Ascending aorta (tissue), 2 donors: ENCODE measurements around the gene BCAS1. TPM values are rescaled to one million over a fixed set of nuclear protein-coding genes. Genes with fewer than 3 reads are reported as not detected.

ENCODE experiments used
- DNase-seq, 2 donors: peaks; one replicate each; pipeline ENCODE4 v3.0.0-alpha.2; 2019; ENCODE audit warnings: low spot score in 2 of 2
- H3K27ac ChIP-seq, 2 donors: fragments of 200-600 bp; sonication (generic); one replicate each; pipeline ENCODE4 v1.5.1; 2016 to 2017; ENCODE audit warnings: mild to moderate bottlenecking in 1 of 2
- H3K27me3 ChIP-seq: fragments of 200-600 bp; sonication (generic); one replicate; pipeline ENCODE4 v1.5.1; 2017
- H3K36me3 ChIP-seq, 2 donors: fragments of 200-600 bp; sonication (generic); one replicate each; pipeline ENCODE4 v1.5.1; 2016
- H3K4me1 ChIP-seq, 2 donors: fragments of 200-600 bp; sonication (generic); one replicate each; pipeline ENCODE4 v1.5.1; 2016 to 2017; ENCODE audit warnings: mild to moderate bottlenecking in 1 of 2
- H3K4me3 ChIP-seq, 2 donors: fragments of 200-600 bp; sonication (generic); one replicate each; pipeline ENCODE4 v1.5.1; 2016 to 2017; ENCODE audit warnings: mild to moderate bottlenecking in 1 of 2
- H3K9me3 ChIP-seq, 2 donors: fragments of 200-600 bp; sonication (generic); one replicate each; pipeline ENCODE4 v1.5.1; 2016
- CTCF ChIP-seq, 3 experiments: fragments of 200-600 bp in 2 of 3; fragments of 450-650 bp in 1 of 3; sonication (generic) in 2 of 3; IDR thresholded peaks; one replicate each; pipeline ENCODE4 v1.5.1; 2016 to 2019; ENCODE audit warnings: antibody characterized with exemption in 3 of 3, mild to moderate bottlenecking in 1 of 3, moderate library complexity in 1 of 3
- intact Hi-C: fragments of 100-400 bp; cut with DNase I; formaldehyde crosslinking; loops from one replicate; pipeline ENCODE4 v1.15.1; 2023
- total RNA-seq: library from RNA; depleted of rRNA; stranded (reverse); fragments of >200 nt; gene quantifications from one replicate; pipeline ENCODE4 v1.1.0, GENCODE V29; 2016

Gene BCAS1
- total RNA-seq, 1 donor from 2014 or later, result not detected

- Histone ChIP-seq H3K9me3 (peaks cover 14 to 15% of the 10 kb centered on the region in 2 donors), H3K27me3 (no peaks in the 10 kb centered on the region), H3K36me3 (no peaks in the 10 kb centered on the region), H3K4me1 (no peaks in the 10 kb centered on the region), H3K27ac (no peak overlapping the region), H3K4me3 (no peak overlapping the region)
- TF ChIP-seq CTCF (IDR thresholded peaks at IDR 0.05), result no peak
- intact Hi-C loops, result no loop called here
- DNase-seq, result no peak
Measured at GRCh38 chr20:54005524-54005923, 64.9 kb downstream of the BCAS1 start.

- peaks cover 14 to 23% of the 10 kb centered on the region in 2 donors for H3K9me3 ChIP-seq
- no peak for TF ChIP-seq CTCF (IDR thresholded peaks at IDR 0.05)
- DNase-seq, result no peak
- intact Hi-C loops, result no loop called here
- no peaks in the 10 kb centered on the region for H3K36me3 ChIP-seq
- H3K4me3 ChIP-seq, result no peak overlapping the region
- no peaks in the 10 kb centered on the region for H3K27me3 ChIP-seq
- no peaks in the 10 kb centered on the region for H3K4me1 ChIP-seq
- no peak overlapping the region for H3K27ac ChIP-seq
Measured at GRCh38 chr20:54004445-54004844, 65.9 kb downstream of the BCAS1 start.

GRCh38 chr20:54002741-54003140 is 67.7 kb downstream of the BCAS1 start:
- Histone ChIP-seq H3K36me3 (no peaks in the 10 kb centered on the region), H3K27ac (no peak overlapping the region), H3K9me3 (peaks cover 14 to 23% of the 10 kb centered on the region in 2 donors), H3K4me3 (no peak overlapping the region), H3K27me3 (no peaks in the 10 kb centered on the region), H3K4me1 (no peaks in the 10 kb centered on the region)
- intact Hi-C loops, result no loop called here
- DNase-seq, result no peak
- no peak for TF ChIP-seq CTCF (IDR thresholded peaks at IDR 0.05)

GRCh38 chr20:54002056-54002575 is 68.3 kb downstream of the BCAS1 start:
- no peak overlapping the region for H3K4me3 ChIP-seq
- no peak for TF ChIP-seq CTCF (IDR thresholded peaks at IDR 0.05)

GRCh38 chr20:54000914-54001313 is 69.5 kb downstream of the BCAS1 start:
- Histone ChIP-seq H3K4me1 (no peaks in the 10 kb centered on the region), H3K27ac (no peak overlapping the region), H3K4me3 (no peak overlapping the region), H3K36me3 (no peaks in the 10 kb centered on the region), H3K27me3 (no peaks in the 10 kb centered on the region), H3K9me3 (peaks cover 14 to 23% of the 10 kb centered on the region in 2 donors)
- DNase-seq, result no peak
- TF ChIP-seq CTCF (IDR thresholded peaks at IDR 0.05), result no peak
- intact Hi-C loops, result no loop called here

More at GRCh38 chr20:54002056-54002575, 68.3 kb downstream of the BCAS1 start:
- Histone ChIP-seq H3K36me3 (no peaks in the 10 kb centered on the region), H3K27me3 (no peaks in the 10 kb centered on the region), H3K9me3 (peaks cover 14 to 23% of the 10 kb centered on the region in 2 donors), H3K27ac (no peak overlapping the region), H3K4me1 (no peaks in the 10 kb centered on the region)
- intact Hi-C loops, result no loop called here
- DNase-seq, result no peak

GRCh38 chr20:54000262-54000661 is 70.1 kb downstream of the BCAS1 start:
- no peak overlapping the region for H3K27ac ChIP-seq
- peaks cover 14 to 23% of the 10 kb centered on the region in 2 donors for H3K9me3 ChIP-seq
- no peak for DNase-seq
- no peaks in the 10 kb centered on the region for H3K36me3 ChIP-seq
- H3K27me3 ChIP-seq, result no peaks in the 10 kb centered on the region
- TF ChIP-seq CTCF (IDR thresholded peaks at IDR 0.05), result no peak
- intact Hi-C loops, result no loop called here
- no peak overlapping the region for H3K4me3 ChIP-seq
- no peaks in the 10 kb centered on the region for H3K4me1 ChIP-seq
